OCI-LY3 (cell line): Measurements from ENCODE around the gene CCL26.

Source experiments
- H2AFZ ChIP-seq: fragments of 200-600, 300-600 bp; shearing (Covaris generic); 2 replicates; pipeline ENCODE4 v1.6.0; 2014; ENCODE audit warnings: antibody characterized with exemption, low read depth, low read length
- H3K27ac ChIP-seq: fragments of 200-600, 300-600 bp; sonication (generic); 2 replicates; pipeline ENCODE4 v1.5.1; 2014; ENCODE audit warnings: mild to moderate bottlenecking, low read length, moderate library complexity, mixed read lengths
- H3K27me3 ChIP-seq: fragments of 200-600, 300-600 bp; sonication (generic); 2 replicates; pipeline ENCODE4 v1.6.1; 2014; ENCODE audit warnings: low read depth, low read length, mixed read lengths
- H3K36me3 ChIP-seq: fragments of 200-600, 300-600 bp; sonication (generic); replicated peaks from 2 replicates; pipeline ENCODE3; 2014; ENCODE audit warnings: low read depth, low read length, mixed read lengths
- H3K4me1 ChIP-seq: fragments of 300-600, 200-600 bp; sonication (generic); 2 replicates; pipeline ENCODE4 v1.6.1; 2014; ENCODE audit warnings: low read length, mixed read lengths
- H3K4me2 ChIP-seq: fragments of 200-600, 300-600 bp; sonication (generic); 2 replicates; pipeline ENCODE4 v1.6.1; 2014; ENCODE audit warnings: low read length, mixed read lengths
- H3K4me3 ChIP-seq: fragments of 300-600, 200-600 bp; sonication (generic); 2 replicates; pipeline ENCODE4 v1.5.1; 2014; ENCODE audit warnings: antibody characterized with exemption, mild to moderate bottlenecking, low read length, moderate library complexity
- H3K79me2 ChIP-seq: fragments of 300-600, 200-600 bp; shearing (Covaris generic); 2 replicates; pipeline ENCODE4 v1.6.1; 2014; ENCODE audit warnings: mild to moderate bottlenecking, low read length, mixed read lengths
- H3K9ac ChIP-seq: fragments of 300-600, 200-600 bp; shearing (Covaris generic); 2 replicates; pipeline ENCODE4 v1.6.0; 2014; ENCODE audit warnings: mild to moderate bottlenecking, low read length, moderate library complexity
- H3K9me3 ChIP-seq: fragments of 200-600, 300-600 bp; shearing (Covaris generic); 2 replicates; pipeline ENCODE4 v1.6.1; 2014; ENCODE audit warnings: low read length, mixed read lengths; ENCODE audit not compliant: insufficient read depth
- H4K20me1 ChIP-seq: fragments of 200-600, 300-600 bp; sonication (generic); 2 replicates; pipeline ENCODE4 v1.6.1; 2016; ENCODE audit warnings: low read length, mixed read lengths; ENCODE audit not compliant: insufficient read depth
- CTCF ChIP-seq: fragments of 200-600, 300-600 bp; sonication (generic); IDR thresholded peaks from 2 replicates; pipeline ENCODE4 v1.5.1; 2014; ENCODE audit warnings: antibody characterized with exemption, low read length, low read depth
- EZH2phosphoT487 ChIP-seq: fragments of 200-600 bp; shearing (Covaris generic); IDR thresholded peaks from 2 replicates; pipeline ENCODE4 v1.6.1; 2018; ENCODE audit warnings: antibody characterized with exemption, mixed run types, low read depth

CCL26 gene

GRCh38 chr7:75772081-75773077 is at the start of gene CCL26:
TSS of gene CCL26 (minus strand) at chr7:75772211. CDS start at chr7:75772176, 35 bp downstream.
- Histone ChIP-seq H3K27me3 (no peaks in the 10 kb centered on the region), H4K20me1 (no peaks in the 10 kb centered on the region), H3K4me2 (no peak within 1 kb of the TSS), H2AFZ (no peak within 1 kb of the TSS), H3K4me1 (no peaks in the 10 kb centered on the region), H3K9me3 (no peaks in the 10 kb centered on the region), H3K4me3 (no peak within 1 kb of the TSS), H3K9ac (no peak within 1 kb of the TSS), H3K36me3 (no peaks in the 10 kb centered on the region), H3K79me2 (no peaks in the 10 kb centered on the region), H3K27ac (no peak within 1 kb of the TSS)
- no peak for TF ChIP-seq EZH2phosphoT487
- no peak for TF ChIP-seq CTCF

- Histone ChIP-seq H3K79me2 (no peaks in the 10 kb centered on the region), H3K27me3 (0 out of 2 replicates have a peak, but pooled peaks cover 2% of the 10 kb centered on the region)
Measured at GRCh38 chr7:75820688-75821087, 48.7 kb upstream of the CCL26 start.

GRCh38 chr7:75819711-75820110 is 47.7 kb upstream of the CCL26 start:
- H3K79me2 ChIP-seq = no peaks in the 10 kb centered on the region

More at GRCh38 chr7:75820688-75821087, 48.7 kb upstream of the CCL26 start:
- H3K4me1 ChIP-seq = no peaks in the 10 kb centered on the region
- H3K27ac ChIP-seq = no peak overlapping the region
- no peak overlapping the region for H3K9ac ChIP-seq
- no peak overlapping the region for H3K4me2 ChIP-seq
- H3K36me3 ChIP-seq = no peaks in the 10 kb centered on the region
- H3K9me3 ChIP-seq = no peaks in the 10 kb centered on the region
- TF ChIP-seq CTCF (no peak), EZH2phosphoT487 (no peak)
- no peak overlapping the region for H2AFZ ChIP-seq
- no peaks in the 10 kb centered on the region for H4K20me1 ChIP-seq
- H3K4me3 ChIP-seq = no peak overlapping the region

More at GRCh38 chr7:75819711-75820110, 47.7 kb upstream of the CCL26 start:
- Histone ChIP-seq H3K27ac (no peak overlapping the region), H3K27me3 (peaks cover 5% of the 10 kb centered on the region; the same call in 1 of the 2 replicates), H2AFZ (no peak overlapping the region), H3K9me3 (no peaks in the 10 kb centered on the region), H3K4me3 (no peak overlapping the region), H3K36me3 (no peaks in the 10 kb centered on the region), H3K4me1 (no peaks in the 10 kb centered on the region), H3K9ac (no peak overlapping the region), H4K20me1 (no peaks in the 10 kb centered on the region), H3K4me2 (no peak overlapping the region)
- TF ChIP-seq EZH2phosphoT487 (no peak), CTCF (no peak)
